ENCODE data around the gene UPK1B.
"Not testable (repeated sequence)": the region's sequence is repeated elsewhere in the genome, so short reads cannot be mapped to it uniquely, and the experiment has no call there.

UPK1B gene

GRCh38 chr3:119240101-119240590 is 66.7 kb downstream of the UPK1B start:
- H2AFZ ChIP-seq (ENCODE audit: low read depth, low read length) = peak overlapping the region; percentile 56
- peak overlapping the region; percentile 80 for H3K9ac ChIP-seq (ENCODE audit: low read length)
- H3K9me3 ChIP-seq (ENCODE audit: insufficient read depth, low read length) = no peaks in the 10 kb centered on the region

DNA sequence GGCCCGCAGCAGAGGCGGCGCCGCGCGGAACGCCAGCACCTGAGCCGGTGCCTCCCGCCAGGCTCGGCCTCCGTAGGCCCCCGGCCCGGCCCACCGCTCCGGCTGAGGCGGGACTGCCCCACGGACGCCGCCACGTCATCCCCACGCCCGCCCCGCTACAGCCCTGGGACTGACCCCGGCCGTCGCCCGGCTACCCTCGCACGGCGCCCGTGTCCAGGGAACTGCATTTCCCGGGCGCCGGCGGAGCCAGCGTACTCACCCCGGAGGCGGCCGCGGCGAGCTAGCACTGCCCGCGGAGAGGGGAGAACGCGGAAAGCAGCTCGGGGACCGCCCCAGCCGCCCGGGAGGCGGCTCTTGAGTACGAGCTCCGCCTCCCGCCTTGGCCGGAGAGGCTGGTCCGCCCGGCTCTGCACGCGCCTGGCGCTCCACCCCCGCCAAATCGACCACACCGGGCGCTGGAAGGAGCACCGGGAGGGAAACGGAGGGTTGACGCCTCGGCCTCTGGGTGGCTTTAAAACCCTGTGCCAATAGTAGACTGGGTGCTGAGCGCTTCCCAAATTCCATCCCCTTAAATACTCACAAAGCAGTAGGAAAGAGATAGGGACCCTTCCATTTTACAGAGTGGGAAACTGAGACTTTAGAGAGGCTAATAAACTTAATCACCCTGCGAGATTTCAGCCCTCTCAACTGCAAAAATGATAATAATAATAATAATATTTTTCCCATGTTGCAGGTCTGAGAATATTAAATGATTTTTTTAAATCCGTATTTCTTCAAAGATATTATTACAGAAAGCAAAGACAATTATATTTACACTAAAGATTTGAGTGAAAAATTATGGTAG is 67.4 kb downstream of the UPK1B start, which contains the start of gene B4GALT4:
Gene B4GALT4 (minus strand): TSS at position 288 of the 844 bp plus-strand sequence. CDS start 10,779 bp downstream, outside the sequence.
- Histone ChIP-seq H3K27me3 (ENCODE audit: low read depth, low read length) (no peaks in the 10 kb centered on the region), H3K9me3 (ENCODE audit: insufficient read depth, low read length) (no peaks in the 10 kb centered on the region), H3K4me1 (ENCODE audit: low read length) (peaks cover 24% of the 10 kb centered on the region), H4K20me1 (ENCODE audit: insufficient read depth, low read length) (no peaks in the 10 kb centered on the region), H2AFZ (ENCODE audit: low read depth, low read length) (peak within 1 kb of the TSS; percentile 71), H3K9ac (ENCODE audit: low read length) (peak within 1 kb of the TSS; percentile 80), H3K27ac (ENCODE audit: low read length) (peak within 1 kb of the TSS; percentile 61), H3K36me3 (replicated peaks; ENCODE audit: low read depth, low read length) (peaks cover 12% of the 10 kb centered on the region), H3K4me3 (ENCODE audit: low read length) (peak within 1 kb of the TSS; percentile 87), H3K4me2 (ENCODE audit: low read length) (peak within 1 kb of the TSS; percentile 100), H3K79me2 (ENCODE audit: low read length) (peaks cover 30% of the 10 kb centered on the region)
- TF ChIP-seq CTCF (IDR thresholded peaks at IDR 0.05; ENCODE audit: low read depth, low read length) (no peak), EZH2phosphoT487 (IDR thresholded peaks at IDR 0.05; ENCODE audit: low read depth) (no peak)

More at GRCh38 chr3:119240101-119240590, 66.7 kb downstream of the UPK1B start:
- peaks cover 30% of the 10 kb centered on the region for H3K79me2 ChIP-seq (ENCODE audit: low read length)
- peak overlapping the region; percentile 100 for H3K4me2 ChIP-seq (ENCODE audit: low read length)
- TF ChIP-seq EZH2phosphoT487 (IDR thresholded peaks at IDR 0.05; ENCODE audit: low read depth) (no peak), CTCF (IDR thresholded peaks at IDR 0.05; ENCODE audit: low read depth, low read length) (no peak)
- no peaks in the 10 kb centered on the region for H4K20me1 ChIP-seq (ENCODE audit: insufficient read depth, low read length)
- H3K4me3 ChIP-seq (ENCODE audit: low read length) = peak overlapping the region; percentile 87
- H3K27ac ChIP-seq (ENCODE audit: low read length) = peak overlapping the region; percentile 61
- peaks cover 19% of the 10 kb centered on the region for H3K36me3 ChIP-seq (replicated peaks; ENCODE audit: low read depth, low read length)
- no peaks in the 10 kb centered on the region for H3K27me3 ChIP-seq (ENCODE audit: low read depth, low read length)
- peaks cover 24% of the 10 kb centered on the region for H3K4me1 ChIP-seq (ENCODE audit: low read length)

DNA sequence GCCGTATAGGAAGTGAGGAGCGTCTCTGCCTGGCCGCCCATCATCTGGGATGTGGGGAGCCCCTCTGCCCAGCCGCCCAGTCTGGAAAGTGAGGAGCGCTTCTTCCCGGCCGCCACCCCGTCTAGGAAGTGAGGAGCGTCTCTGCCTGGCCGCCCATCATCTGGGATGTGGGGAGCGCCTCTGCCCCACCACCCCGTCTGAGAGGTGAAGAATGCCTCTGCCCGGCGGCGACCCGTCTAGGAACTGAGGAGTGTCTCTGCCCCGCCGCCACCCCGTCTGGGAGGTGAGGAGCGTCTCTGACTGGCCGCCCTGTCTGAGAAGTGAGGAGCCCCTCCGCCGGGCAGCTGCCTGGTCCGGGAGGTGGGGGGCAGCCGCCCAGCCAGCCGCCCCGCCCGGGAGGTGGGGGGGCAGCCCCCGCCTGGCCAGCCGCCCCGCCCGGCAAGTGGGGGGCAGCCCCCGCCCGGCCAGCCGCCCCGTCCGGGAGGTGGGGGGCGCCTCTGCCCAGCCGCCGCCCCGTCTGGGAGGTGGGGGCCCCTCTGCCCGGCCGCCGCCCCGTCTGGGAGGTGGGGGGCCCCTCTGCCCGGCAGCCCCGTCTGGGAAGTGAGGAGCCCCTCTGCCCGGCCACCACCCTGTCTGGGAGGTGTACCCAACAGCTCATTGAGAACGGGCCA is 69.1 kb downstream of the UPK1B start:
- H3K4me3 ChIP-seq (ENCODE audit: low read length); H3K9ac ChIP-seq (ENCODE audit: low read length); H3K36me3 ChIP-seq (replicated peaks; ENCODE audit: low read depth, low read length); H4K20me1 ChIP-seq (ENCODE audit: insufficient read depth, low read length); H3K27me3 ChIP-seq (ENCODE audit: low read depth, low read length); H3K4me2 ChIP-seq (ENCODE audit: low read length); H3K9me3 ChIP-seq (ENCODE audit: insufficient read depth, low read length); H2AFZ ChIP-seq (ENCODE audit: low read depth, low read length); H3K27ac ChIP-seq (ENCODE audit: low read length): not testable (repeated sequence)
- H3K4me1 ChIP-seq (ENCODE audit: low read length) = peaks cover 24% of the 10 kb centered on the region
- H3K79me2 ChIP-seq (ENCODE audit: low read length) = peaks cover 29% of the 10 kb centered on the region

DNA sequence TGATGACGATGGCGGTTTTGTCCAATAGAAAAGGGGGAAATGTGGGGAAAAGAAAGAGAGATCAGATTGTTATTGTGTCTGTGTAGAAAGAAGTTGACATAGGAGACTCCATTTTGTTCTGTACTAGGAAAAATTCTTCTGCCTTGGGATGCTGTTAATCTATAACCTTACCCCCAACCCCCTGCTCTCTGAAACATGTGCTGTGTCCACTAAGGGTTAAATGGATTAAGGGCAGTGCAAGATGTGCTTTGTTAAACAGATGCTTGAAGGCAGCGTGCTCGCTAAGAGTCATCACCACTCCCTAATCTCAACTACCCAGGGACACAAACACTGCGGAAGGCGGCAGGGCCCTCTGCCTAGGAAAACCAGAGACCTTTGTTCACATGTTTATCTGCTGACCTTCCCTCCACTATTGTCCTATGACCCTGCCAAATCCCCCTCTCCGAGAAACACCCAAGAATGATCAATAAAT is 69.7 kb downstream of the UPK1B start:
- H3K4me1 ChIP-seq (ENCODE audit: low read length) = peaks cover 24% of the 10 kb centered on the region
- H3K27ac ChIP-seq (ENCODE audit: low read length); H3K4me3 ChIP-seq (ENCODE audit: low read length); H3K27me3 ChIP-seq (ENCODE audit: low read depth, low read length); H2AFZ ChIP-seq (ENCODE audit: low read depth, low read length); H3K36me3 ChIP-seq (replicated peaks; ENCODE audit: low read depth, low read length); H3K9ac ChIP-seq (ENCODE audit: low read length); H3K9me3 ChIP-seq (ENCODE audit: insufficient read depth, low read length); H4K20me1 ChIP-seq (ENCODE audit: insufficient read depth, low read length); H3K4me2 ChIP-seq (ENCODE audit: low read length): not testable (repeated sequence)
- peaks cover 25% of the 10 kb centered on the region for H3K79me2 ChIP-seq (ENCODE audit: low read length)

All from OCI-LY3 (cell line).